H54 (cell line): ENCODE results near the gene C11orf42.

ENCODE experiments used
- DNase-seq: peaks from one replicate; pipeline ENCODE4 v3.0.0; 2011; ENCODE audit warnings: low spot score, mixed read lengths; ENCODE audit not compliant: insufficient read length
- FAIRE-seq: peaks from 3 replicates; lab custom pipeline; 2011; peaks lifted over from hg19 to GRCh38; lab: Jason Lieb, UNC
- POLR2A ChIP-seq: IDR thresholded peaks from 2 replicates; pipeline ENCODE4 v1.6.1; 2011; ENCODE audit warnings: low read depth, mild to moderate bottlenecking, low read length

Gene C11orf42, protein sequence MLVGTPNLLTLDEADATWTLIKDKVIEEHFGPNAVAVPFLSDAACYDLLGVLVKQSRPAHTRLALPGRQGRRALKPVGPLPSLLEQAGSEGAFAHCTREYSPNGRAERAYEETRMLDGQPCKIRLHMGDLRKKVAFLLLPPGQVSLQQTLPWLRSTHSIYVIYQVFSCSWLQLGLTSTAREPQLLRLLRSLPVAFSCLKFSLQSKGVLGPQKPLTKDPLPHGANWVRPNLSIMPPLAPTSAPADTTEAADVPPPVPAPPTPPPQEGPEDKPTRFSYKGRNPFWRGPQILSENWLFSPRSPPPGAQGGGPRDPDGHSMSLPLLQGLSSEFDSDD

DNA sequence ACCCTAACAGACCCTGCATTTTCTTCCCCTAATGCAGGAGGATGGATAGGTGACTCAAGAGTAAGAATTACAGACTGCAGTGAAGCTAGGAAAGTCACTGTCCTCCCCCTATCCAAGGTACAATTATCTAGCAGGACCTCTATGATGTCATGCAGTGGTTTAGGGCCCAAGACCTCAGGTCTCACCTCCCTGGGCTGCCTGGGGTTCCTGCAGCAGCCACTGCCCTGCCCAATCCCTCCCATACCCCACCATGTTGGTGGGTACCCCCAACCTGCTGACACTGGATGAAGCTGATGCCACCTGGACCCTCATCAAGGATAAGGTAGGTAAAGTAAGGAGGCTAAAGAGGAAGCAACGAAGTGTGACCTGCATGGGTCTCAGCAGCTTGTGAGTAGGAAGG is at the start of gene C11orf42:
C11orf42 (plus strand) TSS at position 192 of the 400 bp plus-strand sequence; CDS start at position 251, 59 bp downstream.
- no peak for FAIRE-seq
- DNase-seq = no peak
- no peak for TF ChIP-seq POLR2A

DNA sequence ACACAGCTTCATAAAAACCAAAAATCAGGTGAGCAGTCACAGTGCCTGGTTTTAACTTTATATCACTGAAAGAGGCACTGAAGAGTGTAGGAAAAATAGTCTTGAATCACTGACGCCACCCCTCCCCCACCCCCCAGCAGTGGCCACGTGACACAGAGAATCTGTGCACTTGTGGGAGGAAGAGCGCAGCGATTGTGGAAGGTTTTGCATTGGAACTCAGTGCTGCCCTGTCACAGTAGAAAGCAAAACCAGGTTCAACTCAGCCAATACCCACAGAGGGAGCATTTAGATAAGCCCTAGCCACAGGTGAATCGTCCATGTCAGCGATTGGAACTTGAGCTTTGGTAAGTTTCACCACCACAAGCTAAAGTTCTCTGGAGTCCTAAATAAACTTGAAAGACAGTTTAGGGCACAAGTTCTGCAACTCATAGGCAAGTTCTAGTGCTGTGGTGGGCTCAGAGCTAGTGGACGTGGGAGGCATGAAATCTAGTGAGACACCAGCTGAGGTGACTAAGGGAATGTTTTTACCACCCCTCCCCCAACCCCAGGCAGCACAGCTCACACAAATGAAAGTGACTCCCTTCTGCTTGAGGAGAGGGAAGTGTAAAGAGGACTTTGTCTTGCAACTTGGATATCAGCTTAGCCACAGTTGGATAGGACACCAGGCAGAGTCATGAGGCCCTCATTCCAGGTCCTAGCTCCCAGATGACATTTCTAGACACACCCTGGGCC is 48.6 kb upstream of the C11orf42 start:
- no peak for TF ChIP-seq POLR2A
- no peak for DNase-seq
- FAIRE-seq = no peak

DNA sequence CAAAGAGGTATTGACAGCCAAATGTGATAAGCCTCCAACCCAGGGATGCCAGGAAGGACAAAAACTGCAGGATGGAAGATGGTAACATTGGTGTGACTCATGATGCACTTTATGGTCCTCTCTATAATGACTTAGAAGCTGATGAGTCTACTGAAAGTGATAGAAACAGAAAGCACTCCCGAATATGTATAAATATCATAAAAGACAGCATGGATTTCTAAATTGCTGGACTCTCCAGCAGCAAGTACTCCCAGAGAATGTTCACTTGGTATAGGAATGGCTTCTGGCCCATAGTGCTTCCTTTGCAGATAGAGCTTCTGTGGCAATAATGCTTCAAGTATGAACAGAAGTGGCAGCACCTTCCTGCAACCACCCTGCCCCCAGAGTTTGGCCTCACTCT is 35.1 kb upstream of the C11orf42 start, which contains the start of gene OR52B2:
OR52B2 (minus strand) TSS at position 101 of the 400 bp plus-strand sequence; CDS start at position 101, 0 bp downstream.
- FAIRE-seq (no peak), DNase-seq (no peak)
- no peak for TF ChIP-seq POLR2A

DNA sequence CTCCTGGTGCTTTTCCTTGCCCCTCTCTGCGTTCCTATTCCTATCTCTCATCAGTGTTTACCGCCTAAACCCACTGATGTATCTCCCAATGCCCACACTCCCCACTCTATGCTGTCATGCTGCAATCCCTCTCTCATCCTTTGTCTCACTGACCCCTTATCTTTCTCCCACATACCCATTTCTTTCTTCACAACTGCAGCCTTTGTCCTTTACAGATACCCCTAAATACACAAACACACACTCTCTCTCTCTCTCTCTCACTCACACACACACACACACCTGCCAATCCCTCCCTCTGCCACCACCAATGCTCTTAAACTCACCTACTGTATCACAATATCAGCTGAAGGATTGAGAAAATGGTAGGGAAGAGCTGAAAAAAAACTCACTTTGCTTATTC is 29.9 kb upstream of the C11orf42 start:
- FAIRE-seq = no peak
- no peak for DNase-seq
- TF ChIP-seq POLR2A = no peak

DNA sequence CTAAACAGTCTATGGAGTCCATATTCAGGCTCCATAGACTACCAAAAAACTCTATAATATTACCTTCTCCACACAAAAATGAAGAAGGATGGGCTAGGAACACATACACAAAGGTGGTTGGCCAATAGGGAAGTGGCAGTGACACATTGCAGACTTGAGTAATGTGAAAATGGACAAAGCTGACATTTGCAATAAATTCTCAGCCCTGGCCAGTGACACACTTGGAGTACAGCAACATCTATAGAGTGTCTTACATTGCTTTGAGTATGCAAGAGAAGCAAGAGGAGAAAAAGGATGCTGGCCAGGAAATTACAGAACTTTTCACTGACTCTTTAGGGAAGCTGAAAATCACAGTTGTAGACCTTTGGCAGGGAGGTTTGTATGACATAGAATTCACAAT is 13.6 kb upstream of the C11orf42 start:
- FAIRE-seq (no peak), DNase-seq (no peak)
- no peak for TF ChIP-seq POLR2A

DNA sequence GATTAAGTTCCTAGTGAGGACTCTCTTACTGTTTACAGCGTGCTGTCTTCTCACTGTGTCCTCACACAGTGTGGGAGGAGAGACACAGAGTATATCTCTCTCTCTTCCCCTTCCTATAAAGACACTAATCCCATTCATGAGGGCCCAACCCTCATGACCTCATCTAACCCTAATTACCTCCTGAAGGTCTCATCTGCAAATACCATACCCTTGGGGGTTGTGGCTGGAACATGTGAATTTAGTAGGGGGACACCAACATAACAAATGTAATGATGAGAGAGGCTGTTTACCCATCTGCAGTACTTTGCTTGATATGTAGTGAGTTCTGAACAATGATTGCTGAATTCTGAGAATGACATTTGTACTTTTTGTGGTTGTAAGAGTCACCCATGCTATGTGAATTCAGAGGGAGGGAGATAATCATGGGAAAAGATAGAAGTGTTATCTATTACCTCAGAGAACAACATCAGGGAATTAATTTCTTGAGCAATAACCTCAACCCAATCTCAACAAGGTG is 11.2 kb upstream of the C11orf42 start:
- no peak for FAIRE-seq
- DNase-seq = no peak

DNA sequence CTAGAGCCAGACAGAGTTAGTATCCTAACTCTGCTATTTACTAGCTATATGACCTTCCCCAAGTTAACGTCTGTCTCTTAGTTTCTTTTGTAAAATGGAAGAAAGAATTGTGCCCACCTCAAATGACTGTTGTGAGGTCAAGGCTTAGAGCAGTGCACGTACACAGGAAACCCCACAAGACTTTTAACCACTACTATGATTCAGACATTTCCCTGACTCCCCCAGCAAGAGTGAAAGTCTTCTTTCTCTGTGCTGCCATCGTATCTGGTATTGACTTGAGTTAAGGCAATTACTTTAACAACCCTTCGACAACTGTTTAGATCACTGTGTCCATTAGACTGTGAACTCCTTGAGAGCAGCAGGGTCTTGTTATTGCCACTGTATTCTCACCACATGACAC is 9.0 kb upstream of the C11orf42 start:
- FAIRE-seq = no peak
- no peak for TF ChIP-seq POLR2A
- DNase-seq = no peak

More for the DNA sequence above, 11.2 kb upstream of the C11orf42 start:
- TF ChIP-seq POLR2A = no peak

DNA sequence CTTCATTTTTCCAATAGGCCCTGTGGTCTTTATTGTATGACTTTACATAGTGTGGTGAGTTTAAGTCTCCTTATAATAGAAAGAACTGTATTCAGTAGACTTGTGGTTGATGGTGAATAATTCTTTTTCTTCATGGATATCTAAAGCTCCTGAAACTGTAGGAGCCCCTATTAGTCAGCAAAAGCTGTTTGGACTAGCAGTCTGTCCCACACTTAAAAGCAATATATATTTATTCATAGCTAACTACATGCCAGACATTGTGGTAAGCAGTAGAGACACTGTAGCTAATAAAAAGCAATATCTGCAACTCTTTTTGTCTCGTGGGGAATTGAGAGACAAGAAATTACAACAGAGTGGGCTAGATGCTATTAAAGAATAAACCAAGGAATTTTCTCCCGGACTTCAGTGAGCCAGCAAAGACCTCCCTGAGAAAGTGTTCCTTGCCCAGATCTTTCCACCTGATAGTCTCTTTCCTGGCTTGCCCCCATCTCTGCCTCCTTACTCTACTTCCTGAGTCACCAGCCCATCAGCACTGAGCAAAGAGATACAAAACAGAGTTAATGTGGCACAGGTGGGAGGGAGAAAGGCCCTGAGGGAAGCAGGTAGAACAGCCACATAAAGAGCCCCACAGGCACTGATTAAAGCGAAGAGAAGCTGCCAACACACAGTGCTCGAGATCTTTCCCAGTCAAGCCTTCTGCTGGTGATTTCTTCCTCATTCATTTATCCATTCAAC is 7.7 kb upstream of the C11orf42 start:
- TF ChIP-seq POLR2A = no peak
- DNase-seq = no peak
- no peak for FAIRE-seq

DNA sequence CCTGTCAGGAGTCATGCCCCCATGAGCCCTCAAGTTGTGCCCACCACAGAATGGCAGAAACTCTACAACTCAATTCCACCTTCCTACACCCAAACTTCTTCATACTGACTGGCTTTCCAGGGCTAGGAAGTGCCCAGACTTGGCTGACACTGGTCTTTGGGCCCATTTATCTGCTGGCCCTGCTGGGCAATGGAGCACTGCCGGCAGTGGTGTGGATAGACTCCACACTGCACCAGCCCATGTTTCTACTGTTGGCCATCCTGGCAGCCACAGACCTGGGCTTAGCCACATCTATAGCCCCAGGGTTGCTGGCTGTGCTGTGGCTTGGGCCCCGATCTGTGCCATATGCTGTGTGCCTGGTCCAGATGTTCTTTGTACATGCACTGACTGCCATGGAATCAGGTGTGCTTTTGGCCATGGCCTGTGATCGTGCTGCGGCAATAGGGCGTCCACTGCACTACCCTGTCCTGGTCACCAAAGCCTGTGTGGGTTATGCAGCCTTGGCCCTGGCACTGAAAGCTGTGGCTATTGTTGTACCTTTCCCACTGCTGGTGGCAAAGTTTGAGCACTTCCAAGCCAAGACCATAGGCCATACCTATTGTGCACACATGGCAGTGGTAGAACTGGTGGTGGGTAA is 6.1 kb upstream of the C11orf42 start, which contains the start of gene OR52W1:
OR52W1 (plus strand) TSS at position 51 of the 637 bp plus-strand sequence; CDS start at position 51, 0 bp downstream.
- no peak for TF ChIP-seq POLR2A
- no peak for DNase-seq
- FAIRE-seq = no peak

DNA sequence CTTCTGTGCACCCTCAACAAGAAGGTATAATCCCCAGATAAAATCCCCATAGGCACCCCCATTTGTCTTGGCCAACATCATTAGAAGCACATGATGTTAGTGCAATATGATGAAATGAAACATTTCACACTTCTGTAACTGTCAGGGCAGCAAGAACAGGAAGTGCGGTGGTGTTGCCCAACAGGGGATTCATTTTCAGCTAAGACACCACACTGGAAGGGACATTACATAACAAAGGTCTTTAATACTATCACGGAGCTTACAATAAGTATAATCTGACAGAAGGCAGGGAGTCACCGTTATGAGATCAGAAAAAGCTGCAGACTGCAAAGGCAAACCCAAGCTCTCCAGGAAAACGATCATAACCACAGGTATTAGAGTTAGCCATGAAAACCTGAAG is 4.4 kb upstream of the C11orf42 start:
- FAIRE-seq = no peak
- no peak for DNase-seq
- TF ChIP-seq POLR2A = no peak

DNA sequence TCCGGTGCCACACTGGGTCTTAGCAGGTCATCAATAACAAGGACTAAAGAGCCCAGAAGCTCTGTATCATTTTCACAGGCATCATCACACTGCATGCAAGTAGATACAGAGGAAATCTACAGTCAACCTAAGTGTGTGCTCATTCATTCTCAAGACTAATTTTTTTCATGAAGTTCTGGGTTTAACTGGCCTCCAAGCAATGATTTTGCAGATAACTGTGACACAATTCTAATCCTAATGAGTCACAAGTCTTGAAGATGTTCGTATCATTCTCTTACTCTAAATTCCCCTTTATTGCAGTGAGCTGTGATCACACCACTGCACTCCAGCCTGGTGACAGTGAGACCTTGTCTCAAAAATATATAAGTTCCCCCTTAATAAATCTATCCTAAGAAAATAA is 3.9 kb upstream of the C11orf42 start:
- FAIRE-seq = no peak
- no peak for TF ChIP-seq POLR2A
- no peak for DNase-seq

DNA sequence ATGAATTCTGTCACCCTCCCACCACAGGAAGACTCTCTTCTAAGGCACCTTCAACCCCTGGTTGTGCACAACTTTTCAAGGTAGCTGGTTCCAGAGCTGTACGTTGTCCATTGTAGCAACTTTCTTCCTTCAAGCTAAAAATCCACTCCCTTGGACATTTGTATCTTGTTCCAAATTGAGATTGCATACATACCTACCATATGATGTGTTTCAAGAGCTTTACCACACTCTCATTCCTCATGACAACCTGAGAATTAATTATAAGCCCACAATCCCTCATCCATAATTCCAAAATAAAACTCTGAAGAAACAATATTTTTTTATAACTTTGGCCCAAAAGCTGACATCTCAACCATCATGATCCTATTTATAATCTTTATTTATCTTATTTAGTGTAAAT is 3.3 kb upstream of the C11orf42 start:
- DNase-seq (no peak), FAIRE-seq (no peak)
- TF ChIP-seq POLR2A = no peak

DNA sequence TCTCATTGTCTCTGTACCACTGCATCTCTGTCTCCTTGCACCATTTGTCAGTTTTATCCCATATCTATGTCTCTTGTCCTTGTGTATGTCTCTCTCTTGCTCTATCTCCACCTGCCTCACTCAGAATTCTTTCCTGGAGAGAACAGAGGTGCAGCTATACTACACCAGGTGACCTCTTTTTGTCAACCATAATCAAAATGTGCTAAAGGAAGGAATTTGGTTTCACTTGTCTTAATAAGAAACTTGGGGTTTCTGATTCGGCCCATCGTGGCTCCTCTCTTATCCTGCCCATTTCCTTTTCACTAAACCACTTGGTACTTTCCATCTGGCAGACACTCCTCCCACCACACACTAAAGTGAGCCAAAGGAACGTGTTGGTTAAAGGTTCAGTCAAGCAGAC is 2.0 kb upstream of the C11orf42 start:
- no peak for DNase-seq
- TF ChIP-seq POLR2A = no peak
- FAIRE-seq = no peak
